Endothelial cell (in vitro differentiated cells): ENCODE data around the gene CCDC144A. TPM values are rescaled to one million over a fixed set of nuclear protein-coding genes. Genes with fewer than 3 reads are reported as not detected.
"Not testable (repeated sequence)": the region's sequence is repeated elsewhere in the genome, so short reads cannot be mapped to it uniquely, and the experiment has no call there.

Source experiments
- DNase-seq: peaks from one replicate; pipeline ENCODE4 v3.0.0; 2021; ENCODE audit warnings: low spot score
- H3K27ac Mint-ChIP-seq: one replicate; pipeline ENCODE4 v1.8.0; 2021; ENCODE audit warnings: mixed read lengths, inconsistent platforms; ENCODE audit not compliant: unreplicated experiment
- H3K27me3 Mint-ChIP-seq: one replicate; pipeline ENCODE4 v1.8.0; 2021; ENCODE audit warnings: mild to moderate bottlenecking, moderate library complexity, mixed read lengths, inconsistent platforms; ENCODE audit not compliant: unreplicated experiment
- H3K36me3 Mint-ChIP-seq: one replicate; pipeline ENCODE4 v1.8.0; 2021; ENCODE audit warnings: mild to moderate bottlenecking, low read depth, mixed read lengths, inconsistent platforms; ENCODE audit not compliant: unreplicated experiment
- H3K4me1 Mint-ChIP-seq: one replicate; pipeline ENCODE4 v1.8.0; 2021; ENCODE audit warnings: mild to moderate bottlenecking, mixed read lengths, inconsistent platforms; ENCODE audit not compliant: unreplicated experiment
- H3K4me3 Mint-ChIP-seq: one replicate; pipeline ENCODE4 v1.8.0; 2021; ENCODE audit warnings: mild to moderate bottlenecking, mixed read lengths, inconsistent platforms; ENCODE audit not compliant: unreplicated experiment
- H3K9me3 Mint-ChIP-seq: one replicate; pipeline ENCODE4 v1.8.0; 2021; ENCODE audit warnings: mixed read lengths, inconsistent platforms; ENCODE audit not compliant: unreplicated experiment
- total RNA-seq: library from RNA; stranded (reverse); fragmentation: NEBNext Ultra II Directional; extraction: Animal tissue kit (Norgen Biotek cat#: 25700); gene quantifications from one replicate; pipeline ENCODE4 v1.2.1, GENCODE V29; 2021; ENCODE audit not compliant: unreplicated experiment
- TF ChIP-seq, protein P1 (sequence below): fragments of 200-600 bp; sonication (generic); IDR thresholded peaks from one replicate; pipeline ENCODE4 v1.5.0; 2021; ENCODE audit warnings: antibody characterized with exemption; ENCODE audit not compliant: unreplicated experiment

Gene CCDC144A
- total RNA-seq, 1 donor from 2014 or later, result 0.90 TPM

DNA sequence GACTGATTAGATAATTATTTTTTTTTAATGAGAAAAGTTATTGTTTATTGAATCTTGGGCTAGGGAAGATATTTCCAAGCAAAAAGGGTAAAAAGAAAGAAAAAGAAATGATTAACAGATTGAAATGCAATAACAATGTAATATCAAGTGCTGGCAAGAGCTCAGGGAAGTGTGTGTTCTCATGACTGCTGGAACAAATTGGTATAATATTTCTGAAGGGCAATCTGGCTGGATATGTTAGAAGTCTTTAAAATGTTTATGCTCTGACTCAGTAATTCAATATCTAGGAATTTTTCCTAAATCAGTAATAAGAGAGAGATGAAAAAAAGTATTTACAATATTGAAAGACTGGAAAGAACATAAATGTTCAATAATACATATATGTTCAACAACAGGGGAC, 28.8 kb upstream of the CCDC144A start:
- H3K9me3 Mint-ChIP-seq, result no peaks in the 10 kb centered on the region
- TF ChIP-seq, protein P1, sequence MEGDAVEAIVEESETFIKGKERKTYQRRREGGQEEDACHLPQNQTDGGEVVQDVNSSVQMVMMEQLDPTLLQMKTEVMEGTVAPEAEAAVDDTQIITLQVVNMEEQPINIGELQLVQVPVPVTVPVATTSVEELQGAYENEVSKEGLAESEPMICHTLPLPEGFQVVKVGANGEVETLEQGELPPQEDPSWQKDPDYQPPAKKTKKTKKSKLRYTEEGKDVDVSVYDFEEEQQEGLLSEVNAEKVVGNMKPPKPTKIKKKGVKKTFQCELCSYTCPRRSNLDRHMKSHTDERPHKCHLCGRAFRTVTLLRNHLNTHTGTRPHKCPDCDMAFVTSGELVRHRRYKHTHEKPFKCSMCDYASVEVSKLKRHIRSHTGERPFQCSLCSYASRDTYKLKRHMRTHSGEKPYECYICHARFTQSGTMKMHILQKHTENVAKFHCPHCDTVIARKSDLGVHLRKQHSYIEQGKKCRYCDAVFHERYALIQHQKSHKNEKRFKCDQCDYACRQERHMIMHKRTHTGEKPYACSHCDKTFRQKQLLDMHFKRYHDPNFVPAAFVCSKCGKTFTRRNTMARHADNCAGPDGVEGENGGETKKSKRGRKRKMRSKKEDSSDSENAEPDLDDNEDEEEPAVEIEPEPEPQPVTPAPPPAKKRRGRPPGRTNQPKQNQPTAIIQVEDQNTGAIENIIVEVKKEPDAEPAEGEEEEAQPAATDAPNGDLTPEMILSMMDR, result no peak
- H3K27me3 Mint-ChIP-seq, result no peaks in the 10 kb centered on the region
- H3K36me3 Mint-ChIP-seq, result peaks cover 5% of the 10 kb centered on the region
- no peak overlapping the region for H3K27ac Mint-ChIP-seq
- no peak overlapping the region for H3K4me3 Mint-ChIP-seq
- DNase-seq, result no peak
- no peaks in the 10 kb centered on the region for H3K4me1 Mint-ChIP-seq

DNA sequence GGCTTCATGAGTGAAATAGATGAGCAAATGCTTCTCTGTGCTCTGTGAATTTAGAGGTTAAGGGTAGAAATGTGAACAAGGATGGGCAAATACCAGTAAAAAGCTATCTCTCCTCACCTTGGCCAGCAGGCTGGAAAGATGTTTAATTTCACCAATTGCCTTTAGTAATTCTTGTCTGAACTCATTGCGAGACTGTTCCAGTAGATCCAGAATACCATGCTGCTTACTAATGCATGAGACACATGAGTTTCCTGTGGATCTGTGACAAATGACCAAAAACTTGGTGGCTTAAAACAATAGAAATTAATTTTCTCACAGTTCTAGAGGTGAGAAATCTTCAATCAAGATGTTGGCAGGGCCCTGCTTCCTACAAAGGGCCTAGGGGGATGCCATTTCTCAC, 27.1 kb upstream of the CCDC144A start:
- Mint-ChIP-seq H3K4me1 (peaks cover 2% of the 10 kb centered on the region), H3K27me3 (peaks cover 3% of the 10 kb centered on the region), H3K9me3 (no peaks in the 10 kb centered on the region), H3K4me3 (no peak overlapping the region), H3K27ac (no peak overlapping the region), H3K36me3 (peaks cover 5% of the 10 kb centered on the region)
- TF ChIP-seq, protein P1, result no peak
- no peak for DNase-seq

DNA sequence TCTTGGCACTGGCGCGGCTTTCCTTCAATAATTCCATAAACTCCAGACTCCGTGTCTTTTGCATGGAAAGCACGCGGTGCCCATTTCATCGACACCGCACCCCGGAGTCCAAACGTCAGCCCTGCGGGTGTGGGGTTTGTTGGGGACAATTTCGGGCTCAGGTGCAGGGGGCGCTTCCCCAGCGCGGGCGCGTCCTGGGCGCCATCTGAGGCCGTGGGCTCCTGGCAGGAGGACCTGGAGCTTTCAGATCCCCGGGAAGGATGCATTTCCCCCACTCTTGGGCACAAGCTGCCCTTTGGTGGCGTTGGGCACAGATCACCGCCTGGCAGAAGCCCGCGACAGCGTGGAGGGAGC, 23.5 kb upstream of the CCDC144A start:
- not testable (repeated sequence) for H3K4me1 Mint-ChIP-seq, DNase-seq

DNA sequence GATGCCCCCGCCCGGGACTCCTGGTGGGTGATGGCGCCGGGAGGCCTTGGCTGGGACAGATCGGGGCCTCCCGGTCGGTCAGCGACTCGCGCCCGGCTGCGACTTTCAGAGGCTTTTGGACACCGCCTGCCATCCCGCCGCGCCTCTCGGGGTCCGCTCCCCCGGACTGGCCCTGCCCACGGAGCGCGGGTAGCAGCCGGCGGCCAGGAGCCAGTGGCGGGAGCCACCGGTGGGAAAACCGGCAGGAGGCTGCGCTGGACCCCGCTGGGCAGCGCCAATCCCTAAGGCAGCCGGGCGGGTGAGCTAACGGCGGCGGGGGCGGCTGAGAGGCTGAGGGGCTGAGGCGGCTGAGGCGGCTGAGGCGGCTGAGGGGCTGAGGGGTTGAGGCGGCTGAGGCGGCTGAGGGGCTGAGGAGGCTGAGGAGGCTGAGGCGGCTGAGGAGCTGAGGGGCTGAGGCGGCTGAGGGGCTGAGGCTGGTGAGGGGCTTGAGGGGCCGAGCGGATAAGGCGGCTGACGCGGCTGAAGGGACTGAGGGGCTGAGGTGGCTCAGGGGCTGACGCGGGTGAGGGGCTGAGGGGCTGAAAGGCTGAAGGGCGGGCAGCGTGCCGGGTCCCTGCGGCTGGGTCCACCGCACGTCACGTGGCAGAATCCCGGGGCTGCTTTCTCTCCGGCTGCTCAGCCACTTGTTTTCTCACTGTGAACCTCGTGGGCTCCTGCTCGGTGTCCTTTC, 23.0 kb upstream of the CCDC144A start:
- H3K9me3 Mint-ChIP-seq, H3K4me1 Mint-ChIP-seq, H3K27ac Mint-ChIP-seq, H3K36me3 Mint-ChIP-seq, H3K27me3 Mint-ChIP-seq: not testable (repeated sequence)
- H3K4me3 Mint-ChIP-seq, result peak overlapping the region; percentile 86
- peak; percentile 40 for DNase-seq

More for the DNA sequence above, 23.5 kb upstream of the CCDC144A start:
- not testable (repeated sequence) for H3K36me3 Mint-ChIP-seq, H3K4me3 Mint-ChIP-seq, H3K9me3 Mint-ChIP-seq, H3K27ac Mint-ChIP-seq, H3K27me3 Mint-ChIP-seq

DNA sequence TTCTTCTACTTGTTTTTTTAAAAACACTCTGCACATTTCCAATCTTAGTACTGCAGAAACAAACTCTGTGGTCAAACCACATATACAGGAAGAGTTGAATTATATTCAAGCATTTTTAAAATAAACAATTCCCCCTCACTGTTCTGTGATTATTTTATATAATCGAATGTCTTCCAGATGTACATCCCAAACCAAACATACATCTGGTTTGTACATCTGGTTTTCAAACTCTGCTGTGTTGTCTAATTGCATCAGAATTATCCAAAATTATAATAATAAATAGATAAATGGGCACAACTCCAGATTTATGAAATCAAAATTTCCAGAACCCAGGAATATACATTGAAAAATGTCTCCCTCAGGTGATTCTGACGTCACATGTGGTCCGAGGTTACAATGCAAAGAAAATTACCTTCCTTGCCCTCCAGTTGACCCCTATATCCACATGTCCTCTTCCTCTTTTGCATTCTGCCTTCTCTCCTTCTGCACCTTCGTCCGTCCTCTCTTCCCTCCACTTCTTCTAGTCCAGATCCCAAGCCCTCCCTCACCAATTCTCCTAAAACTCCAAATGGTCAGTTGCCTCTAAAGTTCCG, 13.3 kb upstream of the CCDC144A start:
- DNase-seq, result no peak
- H3K4me3 Mint-ChIP-seq, result no peak overlapping the region
- no peaks in the 10 kb centered on the region for H3K9me3 Mint-ChIP-seq

DNA sequence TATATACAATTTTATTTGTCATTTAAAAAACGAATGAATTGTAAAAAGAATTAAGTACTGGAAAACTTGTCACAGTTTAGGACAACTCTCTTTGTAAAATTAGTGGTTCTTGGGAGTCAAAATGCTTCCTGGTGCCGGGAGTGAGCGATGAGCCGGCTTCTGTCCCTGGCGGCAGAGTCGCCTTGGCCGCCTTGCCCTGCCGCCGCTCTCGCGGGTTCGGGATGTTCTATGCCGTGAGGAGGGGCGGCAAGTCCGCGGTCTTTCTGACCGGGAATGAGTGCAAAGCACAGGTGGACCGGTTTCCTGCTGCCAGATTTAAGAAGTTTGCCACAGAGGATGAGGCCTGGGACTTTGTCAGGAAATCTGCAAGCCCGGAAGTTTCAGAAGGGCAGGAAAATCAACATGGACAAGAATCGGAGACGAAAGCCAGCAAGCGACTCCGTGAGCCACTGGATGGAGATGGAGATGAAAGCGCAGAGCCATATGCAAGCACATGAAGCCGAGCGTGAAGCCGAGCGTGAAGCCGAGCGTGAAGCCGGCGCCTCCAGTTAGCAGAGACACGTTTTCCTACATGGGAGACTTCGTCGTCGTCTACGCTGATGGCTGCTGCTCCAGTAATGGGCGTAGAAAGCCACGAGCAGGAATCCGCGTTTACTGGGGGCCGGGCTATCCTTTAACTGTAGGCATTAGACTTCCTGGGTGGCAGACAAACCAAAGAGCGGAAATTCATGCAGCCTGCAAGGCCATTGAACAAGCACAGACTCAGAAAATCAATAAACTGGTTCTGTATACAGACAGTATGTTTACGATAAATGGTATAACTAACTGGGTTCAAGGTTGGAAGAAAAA, 6.5 kb upstream of the CCDC144A start:
- peaks cover 17% of the 10 kb centered on the region for H3K4me1 Mint-ChIP-seq
- H3K9me3 Mint-ChIP-seq, H3K27me3 Mint-ChIP-seq, H3K36me3 Mint-ChIP-seq: not testable (repeated sequence)
- peak overlapping the region; percentile 55 for H3K27ac Mint-ChIP-seq
- DNase-seq, result peak; percentile 43
- peak overlapping the region; percentile 40 for H3K4me3 Mint-ChIP-seq

More for the DNA sequence above, 13.3 kb upstream of the CCDC144A start:
- no peak overlapping the region for H3K27ac Mint-ChIP-seq
- no peaks in the 10 kb centered on the region for H3K27me3 Mint-ChIP-seq
- H3K36me3 Mint-ChIP-seq, result no peaks in the 10 kb centered on the region
- H3K4me1 Mint-ChIP-seq, result peaks cover 5% of the 10 kb centered on the region
- TF ChIP-seq, protein P1, result no peak

DNA sequence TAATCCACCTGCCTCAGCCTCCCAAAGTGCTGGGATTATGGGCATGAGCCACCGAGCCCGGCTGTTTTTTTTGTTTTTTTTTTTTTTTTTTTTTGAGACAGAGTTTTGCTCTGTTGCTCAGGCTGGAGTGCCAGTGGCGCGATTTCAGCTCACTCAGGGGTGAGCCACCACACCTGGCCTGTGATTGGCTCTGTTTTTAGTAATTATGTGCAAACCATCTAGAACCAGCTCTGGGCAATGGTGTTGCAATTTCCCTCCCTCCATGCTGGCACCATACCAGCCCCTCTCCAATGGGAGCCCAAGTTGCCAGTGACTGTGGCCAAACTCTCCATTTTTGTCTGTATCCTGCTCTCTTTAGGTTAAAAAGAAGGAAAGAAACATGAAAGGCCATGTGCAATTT, 4.0 kb upstream of the CCDC144A start:
- not testable (repeated sequence) for H3K36me3 Mint-ChIP-seq, DNase-seq, H3K9me3 Mint-ChIP-seq, H3K4me3 Mint-ChIP-seq, H3K27me3 Mint-ChIP-seq, H3K27ac Mint-ChIP-seq
- H3K4me1 Mint-ChIP-seq, result peaks cover 17% of the 10 kb centered on the region

DNA sequence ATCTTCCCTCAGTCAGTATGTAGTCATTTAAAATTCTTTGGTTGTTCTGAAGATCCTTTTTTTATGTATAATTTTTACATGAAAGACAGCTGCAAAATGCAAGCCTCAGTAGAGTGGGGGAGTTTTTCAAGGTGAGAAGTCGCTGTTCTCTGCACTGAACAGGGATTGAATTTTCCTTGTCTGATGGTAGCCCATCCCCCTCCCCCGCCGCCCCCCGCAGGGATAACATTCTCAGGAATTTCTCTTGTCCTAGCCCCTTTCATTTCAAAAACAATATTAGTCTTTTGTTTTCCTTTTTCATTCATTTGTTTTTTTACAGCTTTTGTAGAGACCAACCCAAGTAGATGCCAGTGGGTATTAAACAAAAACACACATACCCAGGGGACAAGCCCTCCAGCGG, 2.9 kb upstream of the CCDC144A start:
- not testable (repeated sequence) for H3K27ac Mint-ChIP-seq, H3K9me3 Mint-ChIP-seq, H3K4me3 Mint-ChIP-seq, H3K36me3 Mint-ChIP-seq, DNase-seq, H3K27me3 Mint-ChIP-seq
- peaks cover 14% of the 10 kb centered on the region for H3K4me1 Mint-ChIP-seq

DNA sequence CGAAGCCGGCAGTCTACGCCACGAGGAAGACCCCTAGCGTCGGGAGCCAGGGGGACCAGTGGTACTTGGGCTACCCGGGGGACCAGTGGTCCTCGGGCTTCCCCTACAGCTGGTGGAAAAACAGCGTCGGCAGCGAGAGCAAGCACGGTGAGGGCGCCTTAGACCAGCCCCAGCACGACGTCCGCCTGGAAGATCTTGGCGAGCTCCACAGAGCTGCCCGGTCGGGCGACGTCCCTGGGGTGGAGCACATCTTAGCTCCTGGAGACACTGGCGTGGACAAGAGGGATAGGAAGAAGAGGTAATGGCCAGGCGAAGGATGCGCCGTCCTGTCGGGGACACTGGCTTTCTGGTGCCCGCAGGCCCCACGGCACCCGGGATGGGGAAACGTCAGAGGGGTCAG, 406 bp downstream of the CCDC144A start:
- not testable (repeated sequence) for DNase-seq, H3K4me3 Mint-ChIP-seq, H3K4me1 Mint-ChIP-seq, H3K27ac Mint-ChIP-seq, H3K9me3 Mint-ChIP-seq, H3K36me3 Mint-ChIP-seq, H3K27me3 Mint-ChIP-seq
